Activated CD8-positive, alpha-beta memory T cell treated with anti-CD3 and anti-CD28 coated beads, Interleukin-2, amount 10 ng/mL, durations not matched to agents 7 days and 5 days (primary cell): ENCODE measurements around the gene ANXA11. TPM values are rescaled to one million over a fixed set of nuclear protein-coding genes. Genes with fewer than 3 reads are reported as not detected.

Experiments
- ATAC-seq: fragments of 150-1000 bp; cut with Tn5 transposase; one replicate; pipeline ENCODE4 v1.10.0; 2021; ENCODE audit warnings: moderate library complexity
- CTCF ChIA-PET: fragments of 350-600 bp; sonication (Branson Sonifier 250); formaldehyde crosslinking; loops from one replicate; lab custom pipeline; 2021; ENCODE audit warnings: antibody characterized with exemption; lab: Charles Lee
- DNase-seq: peaks from one replicate; pipeline ENCODE4 v3.0.0-alpha.2; 2020
- H3K27ac Mint-ChIP-seq: one replicate; pipeline ENCODE4 v1.8.0; 2021; ENCODE audit warnings: mild to moderate bottlenecking, mixed read lengths
- H3K27me3 Mint-ChIP-seq: one replicate; pipeline ENCODE4 v1.8.0; 2021; ENCODE audit warnings: mixed read lengths
- H3K36me3 Mint-ChIP-seq: one replicate; pipeline ENCODE4 v1.8.0; 2021; ENCODE audit warnings: mild to moderate bottlenecking, mixed read lengths
- H3K4me1 Mint-ChIP-seq: one replicate; pipeline ENCODE4 v1.8.0; 2021; ENCODE audit warnings: mixed read lengths
- H3K4me3 Mint-ChIP-seq: one replicate; pipeline ENCODE4 v1.8.0; 2021; ENCODE audit warnings: mild to moderate bottlenecking, moderate library complexity, mixed read lengths
- H3K9me3 Mint-ChIP-seq: one replicate; pipeline ENCODE4 v1.8.0; 2022; ENCODE audit warnings: low read depth, mixed read lengths
- total RNA-seq, 2 experiments: library from RNA; stranded (reverse); gene quantifications; one replicate each; pipeline ENCODE4 v1.2.3, GENCODE V29; 2021

Gene ANXA11
- total RNA-seq, 2 experiments from 2014 or later, result 251 to 288 TPM

DNA sequence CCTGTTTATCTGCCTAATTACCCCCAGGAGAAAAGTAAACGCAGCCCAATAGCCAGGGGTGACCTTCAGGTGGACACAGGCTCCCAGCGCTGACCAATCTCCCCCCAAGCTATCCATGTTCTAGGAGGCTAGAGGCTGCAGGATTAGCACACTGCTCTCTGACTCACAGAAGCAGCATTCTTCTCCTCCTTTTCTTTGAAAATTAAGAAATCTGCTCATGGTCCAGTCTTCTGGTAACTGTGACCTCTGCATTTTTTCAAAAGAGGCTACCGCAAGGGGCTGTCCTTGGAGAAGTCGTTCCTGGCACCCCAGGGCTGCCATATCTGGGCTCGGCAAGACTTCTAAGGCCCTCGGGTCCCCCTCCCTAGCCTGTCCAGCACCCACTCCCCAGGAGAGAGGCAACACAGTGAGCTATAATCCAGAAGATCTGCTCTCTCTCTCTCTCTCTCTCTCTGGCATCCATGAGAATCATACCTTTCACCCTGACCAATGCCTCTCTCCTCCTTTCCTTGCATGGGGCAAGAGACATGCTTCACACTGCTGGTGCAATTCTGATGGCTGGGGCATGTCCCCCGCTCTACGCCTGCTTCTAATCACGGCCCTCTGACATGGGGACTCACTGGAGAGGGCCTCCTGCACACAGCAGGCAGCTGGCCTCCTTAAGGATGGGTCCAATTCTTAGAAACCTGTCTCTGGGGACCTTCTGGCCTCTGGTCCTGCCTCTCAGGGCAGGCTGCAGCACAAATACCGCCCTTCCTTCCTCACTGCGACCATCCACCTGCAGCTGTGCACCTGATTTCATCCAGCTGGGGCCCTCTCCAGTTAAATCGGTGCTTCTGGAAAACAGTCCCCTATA is 27.3 kb downstream of the ANXA11 start:
- CTCF ChIA-PET, result interaction anchor here (0.9 to 2.1 kb wide), 2 partner anchors 10 to 19 kb away, joined by 3 to 9 read pairs; no protein-coding TSS in a partner anchor
- DNase-seq, result no peak
- Mint-ChIP-seq H3K27ac (no peak overlapping the region), H3K4me1 (peaks cover 18% of the 10 kb centered on the region), H3K27me3 (no peaks in the 10 kb centered on the region), H3K36me3 (peaks cover 4% of the 10 kb centered on the region), H3K9me3 (no peaks in the 10 kb centered on the region), H3K4me3 (no peak overlapping the region)
- ATAC-seq, result no peak

DNA sequence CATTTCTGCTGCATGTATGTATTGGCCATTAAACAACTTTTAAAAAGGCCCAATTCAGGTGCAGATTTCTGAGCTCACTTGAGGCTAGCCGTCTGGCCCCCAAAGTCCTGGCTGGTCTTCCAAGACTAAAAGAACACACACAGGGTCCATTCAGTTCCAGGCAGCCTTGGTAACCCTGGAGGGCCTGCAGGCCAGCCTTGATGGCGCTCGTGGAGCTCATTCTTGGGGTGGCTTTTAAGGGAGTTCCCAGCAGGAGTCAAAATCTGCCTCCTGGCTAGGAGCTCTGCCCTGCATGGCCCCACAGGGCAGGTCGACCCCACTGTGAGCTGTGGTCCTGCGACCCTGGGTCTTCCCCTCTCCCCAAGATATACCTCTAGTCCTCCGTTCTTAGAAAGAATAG is 28.8 kb downstream of the ANXA11 start:
- no peaks in the 10 kb centered on the region for H3K27me3 Mint-ChIP-seq
- no peak for DNase-seq
- peak overlapping the region; percentile 35 for H3K27ac Mint-ChIP-seq
- no peaks in the 10 kb centered on the region for H3K9me3 Mint-ChIP-seq
- CTCF ChIA-PET, result interaction anchor here (0.7 to 0.9 kb wide), 2 partner anchors 33 to 77 kb away, joined by 3 read pairs; no protein-coding TSS in a partner anchor
- H3K4me3 Mint-ChIP-seq, result no peak overlapping the region
- no peak for ATAC-seq
- peaks cover 2% of the 10 kb centered on the region for H3K36me3 Mint-ChIP-seq
- peaks cover 13% of the 10 kb centered on the region for H3K4me1 Mint-ChIP-seq

DNA sequence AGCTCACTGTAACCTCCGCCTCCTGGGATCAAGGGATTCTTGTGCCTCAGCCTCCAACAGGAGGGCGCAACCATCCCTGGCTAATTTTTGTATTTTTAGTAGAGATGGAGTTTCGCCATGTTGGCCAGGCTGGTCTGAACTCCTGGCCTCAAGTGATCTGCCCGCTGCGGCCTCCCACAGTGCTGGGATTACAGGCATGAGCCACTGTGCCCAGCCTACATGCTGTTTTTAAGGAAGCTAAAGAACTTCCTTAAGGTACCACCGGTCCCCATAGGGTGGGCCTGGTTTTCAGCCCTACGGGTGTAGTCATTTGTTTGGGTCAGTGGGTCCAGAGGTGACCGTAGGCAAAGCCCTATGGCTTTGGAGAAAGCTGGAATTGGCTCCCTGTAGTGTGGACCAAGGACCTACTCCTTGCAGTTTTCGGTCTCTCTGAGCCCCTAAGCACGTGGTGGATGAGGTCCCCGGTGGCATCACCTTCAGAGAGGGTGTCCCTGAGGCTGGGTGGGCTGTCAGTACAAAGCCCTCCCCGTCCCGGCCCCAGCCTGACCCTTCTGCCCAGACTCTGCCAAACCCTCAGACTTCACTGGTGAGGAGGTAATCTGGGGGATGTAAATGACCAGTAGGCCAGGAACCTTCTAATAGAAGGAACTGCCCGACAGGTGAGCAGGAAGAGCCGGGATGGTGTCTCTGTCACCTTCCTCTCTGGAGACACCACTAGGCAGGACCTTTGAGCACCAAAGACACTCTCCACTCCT is 30.5 kb downstream of the ANXA11 start:
- peaks cover 8% of the 10 kb centered on the region for H3K4me1 Mint-ChIP-seq
- H3K9me3 Mint-ChIP-seq, result no peaks in the 10 kb centered on the region
- DNase-seq (no peak), ATAC-seq (no peak)
- H3K4me3 Mint-ChIP-seq, result no peak overlapping the region
- CTCF ChIA-PET, result interaction anchor here (1.3 kb wide), 1 partner anchor 48 kb away, joined by 3 read pairs; no protein-coding TSS in a partner anchor
- peaks cover under 1% of the 10 kb centered on the region for H3K36me3 Mint-ChIP-seq
- no peak overlapping the region for H3K27ac Mint-ChIP-seq
- no peaks in the 10 kb centered on the region for H3K27me3 Mint-ChIP-seq

DNA sequence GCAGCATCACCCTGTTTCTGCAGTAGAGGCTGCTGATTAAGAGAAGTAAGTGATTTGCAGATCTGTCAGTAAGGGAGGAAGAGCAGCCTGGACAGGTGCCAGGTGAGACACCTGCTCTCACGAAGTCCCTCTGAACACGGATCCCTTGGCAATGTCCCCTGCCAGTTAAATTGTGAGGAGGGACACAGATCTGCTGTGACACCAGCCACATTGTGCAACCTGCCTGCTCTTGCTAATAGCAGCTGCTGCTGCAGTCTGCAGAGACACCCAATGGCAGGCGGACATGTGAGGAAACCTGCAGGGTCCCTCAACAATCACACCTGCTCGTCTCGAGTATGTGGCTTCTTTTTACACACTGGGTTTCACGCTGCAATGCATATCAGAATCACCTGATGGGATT is 31.9 kb downstream of the ANXA11 start:
- peaks cover 2% of the 10 kb centered on the region for H3K36me3 Mint-ChIP-seq
- H3K4me3 Mint-ChIP-seq, result no peak overlapping the region
- H3K9me3 Mint-ChIP-seq, result no peaks in the 10 kb centered on the region
- ATAC-seq, result no peak
- no peaks in the 10 kb centered on the region for H3K27me3 Mint-ChIP-seq
- H3K4me1 Mint-ChIP-seq, result peaks cover 8% of the 10 kb centered on the region
- CTCF ChIA-PET, result interaction anchor here (1.2 kb wide), 1 partner anchor 87 kb away, joined by 3 read pairs; no protein-coding TSS in a partner anchor
- DNase-seq, result no peak
- H3K27ac Mint-ChIP-seq, result no peak overlapping the region

DNA sequence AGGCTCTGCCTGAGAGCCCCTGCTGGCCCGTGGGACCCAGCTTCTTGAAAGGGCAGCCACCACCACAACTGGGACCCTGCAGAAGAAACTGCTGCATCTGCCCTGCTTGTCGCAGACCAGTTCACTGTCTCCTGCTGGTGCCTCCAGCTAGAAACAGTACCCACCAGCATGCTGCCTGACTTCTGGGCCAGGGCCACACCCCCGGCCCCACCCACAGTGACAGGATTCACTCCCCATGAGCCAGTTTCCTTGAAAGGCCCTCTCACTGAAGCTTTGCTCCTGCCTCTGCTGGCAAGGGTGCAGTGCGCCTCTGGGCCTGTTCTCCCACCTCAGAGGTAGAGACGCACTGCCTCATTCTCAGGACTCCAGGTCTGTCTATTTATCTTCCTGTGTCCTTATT is 32.4 kb downstream of the ANXA11 start:
- Mint-ChIP-seq H3K4me3 (no peak overlapping the region), H3K9me3 (no peaks in the 10 kb centered on the region), H3K27ac (no peak overlapping the region), H3K36me3 (peaks cover 2% of the 10 kb centered on the region), H3K4me1 (peaks cover 7% of the 10 kb centered on the region), H3K27me3 (no peaks in the 10 kb centered on the region)
- ATAC-seq (no peak), DNase-seq (no peak)
- CTCF ChIA-PET, result no interaction called here

DNA sequence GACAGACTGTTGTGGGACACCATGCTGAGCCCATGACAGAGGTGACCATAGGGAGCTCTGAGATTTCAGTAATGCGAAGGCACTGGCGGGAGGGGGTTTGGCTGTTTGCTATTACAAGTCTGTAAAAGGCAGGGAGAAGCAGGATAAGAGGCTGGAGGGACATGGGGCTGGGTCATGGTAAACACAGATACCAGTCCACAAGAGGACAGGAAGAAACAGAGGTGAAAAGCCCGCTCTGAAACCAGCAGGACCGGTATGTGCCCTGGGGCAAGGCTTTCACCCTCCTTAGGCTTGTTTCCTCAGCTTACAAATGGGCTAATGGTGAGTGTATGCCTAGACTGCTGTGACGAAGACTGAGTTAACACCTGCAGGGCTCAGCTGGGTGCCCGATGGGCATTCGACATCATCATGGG is 34.1 kb downstream of the ANXA11 start:
- H3K27ac Mint-ChIP-seq, result peak overlapping the region; percentile 55
- no peak for ATAC-seq
- no peaks in the 10 kb centered on the region for H3K9me3 Mint-ChIP-seq
- H3K4me3 Mint-ChIP-seq, result no peak overlapping the region
- no peak for DNase-seq
- peaks cover 2% of the 10 kb centered on the region for H3K36me3 Mint-ChIP-seq
- peaks cover 3% of the 10 kb centered on the region for H3K4me1 Mint-ChIP-seq
- H3K27me3 Mint-ChIP-seq, result no peaks in the 10 kb centered on the region
- CTCF ChIA-PET, result no interaction called here

DNA sequence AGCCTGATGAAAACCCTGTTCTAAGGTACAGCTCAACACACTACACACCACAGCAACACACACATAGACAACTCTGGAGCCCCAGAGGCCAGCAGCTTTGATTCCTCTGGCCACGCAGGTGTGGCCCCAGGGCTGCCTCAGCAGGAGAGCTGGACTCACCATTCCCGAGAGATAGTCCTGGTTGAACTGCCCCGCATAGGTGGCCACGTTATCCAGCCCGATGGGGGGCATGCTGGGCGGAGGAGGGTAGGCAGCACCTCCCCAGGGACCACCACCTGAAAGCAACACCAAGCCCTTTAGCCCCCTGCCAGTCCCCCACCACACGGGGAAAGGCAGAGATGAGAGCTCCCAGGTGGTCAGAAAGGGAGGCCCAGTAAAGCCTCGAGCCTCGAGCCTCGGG is 34.7 kb downstream of the ANXA11 start:
- DNase-seq (no peak), ATAC-seq (no peak)
- no peak overlapping the region for H3K27ac Mint-ChIP-seq
- no peaks in the 10 kb centered on the region for H3K27me3 Mint-ChIP-seq
- H3K36me3 Mint-ChIP-seq, result peaks cover 7% of the 10 kb centered on the region
- no peaks in the 10 kb centered on the region for H3K9me3 Mint-ChIP-seq
- no peaks in the 10 kb centered on the region for H3K4me1 Mint-ChIP-seq
- CTCF ChIA-PET, result no interaction called here
- no peak overlapping the region for H3K4me3 Mint-ChIP-seq

DNA sequence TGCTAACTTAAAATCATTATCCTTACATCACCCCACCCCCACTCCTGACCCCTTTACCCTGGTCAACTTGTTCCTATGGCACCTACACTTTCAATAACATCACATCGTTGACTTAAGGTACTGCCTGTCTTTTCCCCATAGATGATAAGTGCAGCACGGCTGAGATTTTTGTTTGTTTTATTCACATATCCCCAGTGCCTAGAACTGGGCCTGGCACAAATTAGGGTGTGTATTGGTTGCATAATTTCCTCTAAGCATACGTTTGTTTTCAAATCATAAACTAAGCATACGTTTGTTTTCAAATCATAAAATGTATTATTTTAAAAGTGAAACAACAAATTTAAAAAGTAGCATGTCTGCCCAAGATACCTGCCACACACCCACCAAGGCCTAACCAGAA is 35.3 kb downstream of the ANXA11 start:
- no peak overlapping the region for H3K4me3 Mint-ChIP-seq
- peaks cover 9% of the 10 kb centered on the region for H3K36me3 Mint-ChIP-seq
- H3K9me3 Mint-ChIP-seq, result no peaks in the 10 kb centered on the region
- no peak for DNase-seq
- ATAC-seq, result no peak
- H3K27ac Mint-ChIP-seq, result no peak overlapping the region
- CTCF ChIA-PET, result no interaction called here
- no peaks in the 10 kb centered on the region for H3K4me1 Mint-ChIP-seq
- H3K27me3 Mint-ChIP-seq, result no peaks in the 10 kb centered on the region

DNA sequence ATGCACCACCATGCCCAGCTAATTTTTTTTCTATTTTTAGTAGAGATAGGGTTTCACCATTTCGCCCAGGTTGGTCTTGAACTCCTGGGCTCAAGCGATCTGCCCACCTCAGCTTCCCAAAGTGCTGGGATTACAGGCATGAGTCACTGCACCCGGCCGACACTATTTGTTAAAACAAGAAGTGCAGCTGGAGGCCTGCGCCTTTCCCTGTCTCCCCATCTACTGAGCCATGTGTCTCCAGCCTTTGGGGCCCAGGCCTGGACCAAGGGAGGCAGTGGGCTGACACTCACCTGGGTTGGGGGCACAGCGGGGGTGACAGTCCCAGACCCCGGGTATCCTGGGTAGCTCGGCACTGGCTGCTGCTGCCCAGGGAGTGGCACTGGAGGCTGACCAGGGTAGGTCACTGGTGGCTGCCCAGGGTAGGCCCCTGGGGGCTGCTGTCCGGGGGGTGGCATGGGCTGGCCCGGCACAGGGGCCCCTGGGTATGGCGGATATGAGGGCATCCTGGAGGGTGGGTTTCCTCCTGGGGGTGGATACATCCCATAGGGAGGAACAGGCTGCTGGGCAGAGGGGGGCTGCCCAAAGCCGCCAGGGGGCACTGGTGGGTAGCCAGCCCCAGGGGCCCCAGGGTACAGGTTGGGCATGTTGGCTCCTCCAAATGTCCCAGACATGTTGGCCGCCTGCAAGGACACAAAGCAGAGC is 36.5 kb downstream of the ANXA11 start:
- peak; percentile 46 for DNase-seq
- Mint-ChIP-seq H3K27me3 (no peaks in the 10 kb centered on the region), H3K4me1 (no peaks in the 10 kb centered on the region), H3K36me3 (peaks cover 12% of the 10 kb centered on the region), H3K9me3 (no peaks in the 10 kb centered on the region), H3K4me3 (no peak overlapping the region), H3K27ac (no peak overlapping the region)
- CTCF ChIA-PET, result interaction anchor here (1.2 kb wide), 1 partner anchor 54 kb away, joined by 3 read pairs; no protein-coding TSS in a partner anchor
- ATAC-seq, result no peak

DNA sequence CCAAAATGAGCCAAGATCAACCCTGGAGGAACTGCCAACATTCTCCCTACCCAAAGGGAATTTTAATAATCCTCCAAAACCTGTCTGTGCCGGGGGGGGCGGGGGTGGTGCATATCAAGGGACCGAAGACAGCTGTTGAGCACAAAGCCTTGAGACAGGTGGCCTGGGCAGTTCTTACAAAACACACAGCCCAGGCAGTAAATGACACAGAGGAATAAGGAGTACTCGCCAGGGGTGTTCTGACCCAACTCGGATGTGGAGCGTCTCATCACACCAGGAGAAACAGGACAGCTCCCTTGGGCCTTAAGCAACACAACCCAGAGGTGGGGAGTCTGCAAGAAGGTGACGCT is 37.2 kb downstream of the ANXA11 start:
- no peak for ATAC-seq
- Mint-ChIP-seq H3K27me3 (no peaks in the 10 kb centered on the region), H3K4me3 (no peak overlapping the region), H3K4me1 (no peaks in the 10 kb centered on the region), H3K27ac (no peak overlapping the region), H3K36me3 (peaks cover 15% of the 10 kb centered on the region), H3K9me3 (no peaks in the 10 kb centered on the region)
- DNase-seq, result no peak
- CTCF ChIA-PET, result interaction anchor here (1.2 kb wide), 1 partner anchor 55 kb away, joined by 3 read pairs; no protein-coding TSS in a partner anchor

DNA sequence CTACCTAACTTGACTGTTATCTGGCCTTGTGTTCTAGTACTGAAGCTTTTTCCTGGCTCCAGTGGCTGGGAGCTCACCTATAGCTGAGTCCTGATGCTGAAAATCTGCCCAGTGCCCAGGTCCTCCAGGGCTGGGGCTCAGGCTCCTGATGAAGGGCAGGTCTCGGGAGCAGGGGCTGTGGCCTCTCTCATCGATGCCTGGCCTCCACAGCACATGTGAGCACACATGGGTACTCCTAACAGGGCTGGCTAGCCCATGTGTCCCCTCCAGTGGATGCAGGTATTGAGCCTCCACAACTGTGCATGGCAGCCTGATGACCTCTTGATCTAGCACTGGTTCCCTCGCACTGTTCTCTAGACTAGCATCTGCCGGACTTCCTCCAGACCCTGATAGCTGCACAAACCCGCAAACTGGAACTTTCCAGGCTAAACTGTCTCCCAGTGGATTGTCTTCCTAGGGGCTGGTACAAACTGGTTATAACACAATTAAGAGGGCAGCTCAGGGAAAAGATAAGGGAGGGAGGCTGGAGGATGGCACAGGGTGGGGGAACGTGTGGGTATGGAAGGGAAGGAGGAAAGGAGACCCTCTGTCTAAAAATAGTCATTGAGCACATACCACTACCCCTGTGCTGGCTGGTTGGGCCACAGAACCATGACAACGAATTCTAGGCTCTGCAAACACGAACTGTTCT is 37.7 kb downstream of the ANXA11 start:
- H3K36me3 Mint-ChIP-seq, result peaks cover 19% of the 10 kb centered on the region
- H3K9me3 Mint-ChIP-seq, result no peaks in the 10 kb centered on the region
- H3K27me3 Mint-ChIP-seq, result no peaks in the 10 kb centered on the region
- no peak for DNase-seq
- CTCF ChIA-PET, result interaction anchor here (1.2 kb wide), 1 partner anchor 55 kb away, joined by 3 read pairs; no protein-coding TSS in a partner anchor
- H3K4me3 Mint-ChIP-seq, result no peak overlapping the region
- H3K27ac Mint-ChIP-seq, result peak overlapping the region; percentile 24
- no peak for ATAC-seq
- H3K4me1 Mint-ChIP-seq, result no peaks in the 10 kb centered on the region

DNA sequence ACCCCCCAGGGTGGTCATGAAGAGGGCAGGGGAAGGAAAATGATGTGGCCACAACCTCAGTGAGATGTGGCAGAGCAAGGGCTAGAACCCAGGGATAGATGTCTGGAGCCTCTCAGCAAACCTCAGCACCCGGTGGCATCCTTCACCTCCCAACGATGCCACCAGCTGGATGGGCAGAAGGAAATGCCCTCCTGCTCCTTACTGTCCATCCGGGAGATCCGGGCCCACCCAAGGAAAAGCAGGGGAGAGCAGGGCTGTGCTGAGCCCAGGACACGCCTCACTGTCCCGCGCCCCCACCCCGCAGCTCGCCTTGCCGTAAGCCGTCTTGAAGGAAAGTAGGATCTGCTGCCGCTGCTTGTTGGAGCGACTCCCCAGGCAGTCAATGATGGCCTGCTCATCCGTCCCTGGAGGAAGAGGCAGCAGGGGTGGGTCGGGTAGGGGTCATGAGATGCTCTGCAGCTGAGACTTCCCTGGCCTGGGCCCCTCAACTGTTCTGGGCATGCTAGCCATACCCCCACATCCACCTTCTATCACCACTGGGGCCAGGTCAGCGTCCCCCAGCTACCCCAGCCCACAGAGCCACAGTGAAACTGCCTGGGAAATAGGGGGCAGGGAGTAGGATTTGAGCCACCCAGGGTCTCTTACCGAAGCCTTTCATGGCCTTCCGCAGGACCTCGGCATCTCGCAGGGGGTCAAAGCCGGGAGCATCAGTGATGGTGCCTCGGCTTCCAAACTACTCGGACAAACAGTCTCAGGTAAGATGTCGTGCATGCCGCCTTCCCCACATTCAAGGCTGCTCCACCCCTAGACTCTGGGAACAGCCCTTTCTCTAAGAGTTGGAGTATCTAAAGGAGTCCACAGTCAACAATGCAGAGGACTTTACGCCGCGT is 38.5 kb downstream of the ANXA11 start:
- no peak for DNase-seq
- ATAC-seq, result no peak
- CTCF ChIA-PET, result no interaction called here
- no peak overlapping the region for H3K4me3 Mint-ChIP-seq
- H3K36me3 Mint-ChIP-seq, result peaks cover 22% of the 10 kb centered on the region
- peak overlapping the region; percentile 24 for H3K27ac Mint-ChIP-seq
- H3K27me3 Mint-ChIP-seq, result no peaks in the 10 kb centered on the region
- H3K9me3 Mint-ChIP-seq, result no peaks in the 10 kb centered on the region
- H3K4me1 Mint-ChIP-seq, result no peaks in the 10 kb centered on the region
